ENCODE data around the gene CXCL1. TPM values are rescaled to one million over a fixed set of nuclear protein-coding genes. Genes with fewer than 3 reads are reported as not detected.
A peak's percentile ranks its signal among the peaks of the same experiment; 100 is the strongest.

Gene CXCL1
- total RNA-seq, 4 donors from 2014 or later, result 0.93 TPM; not detected in 3

GRCh38 chr4:73851293-73851692 lies 17.9 kb upstream of the CXCL1 start:
- H3K27ac ChIP-seq, result no peak overlapping the region
- no peak overlapping the region for H3K4me3 ChIP-seq (replicated peaks in 1 of 3)
- no peaks in the 10 kb centered on the region for H3K27me3 ChIP-seq
- no peaks in the 10 kb centered on the region for H3K9me3 ChIP-seq
- no peaks in the 10 kb centered on the region for H3K4me1 ChIP-seq
- no peaks in the 10 kb centered on the region for H3K36me3 ChIP-seq
- no peak for DNase-seq
- intact Hi-C loops (cut with DNase I), result no loop called here
- TF ChIP-seq CTCF (IDR thresholded peaks at IDR 0.05) (no peak), POLR2A (IDR thresholded peaks at IDR 0.05) (no peak)
- 63 to 79% methylated on average over 1 of the region's 1 CpG for WGBS, 2 donors

- Histone ChIP-seq H3K4me3 (replicated peaks in 1 of 3) (no peak overlapping the region), H3K27ac (no peak overlapping the region), H3K9me3 (no peaks in the 10 kb centered on the region), H3K36me3 (no peaks in the 10 kb centered on the region), H3K4me1 (no peaks in the 10 kb centered on the region), H3K27me3 (no peaks in the 10 kb centered on the region)
- TF ChIP-seq POLR2A (IDR thresholded peaks at IDR 0.05) (no peak), CTCF (IDR thresholded peaks at IDR 0.05) (no peak)
- intact Hi-C loops (cut with DNase I), result no loop called here
- no peak for DNase-seq
Observed at GRCh38 chr4:73852771-73853170, 16.4 kb upstream of the CXCL1 start.

GRCh38 chr4:73853246-73853704 lies 15.9 kb upstream of the CXCL1 start, which contains the start of gene PF4V1:
TSS of gene PF4V1 (plus strand) at chr4:73853296. CDS start at chr4:73853363, 67 bp downstream.
- Histone ChIP-seq H3K9me3 (no peaks in the 10 kb centered on the region), H3K27me3 (no peaks in the 10 kb centered on the region), H3K27ac (no peak within 1 kb of the TSS), H3K4me3 (replicated peaks in 1 of 3) (no peak within 1 kb of the TSS), H3K36me3 (no peaks in the 10 kb centered on the region), H3K4me1 (no peaks in the 10 kb centered on the region)
- TF ChIP-seq CTCF (IDR thresholded peaks at IDR 0.05) (peak in 1 of 6 experiments; percentile 23), POLR2A (IDR thresholded peaks at IDR 0.05) (no peak)
- peak in 1 of 2 donors; percentile 37 for DNase-seq
- intact Hi-C loops (cut with DNase I), result no loop called here
- WGBS, 2 donors, result 20 to 35% methylated on average over 6 to 16 of the region's 22 CpGs

- WGBS, 2 donors, result 44 to 46% methylated on average over 8 of the region's 8 CpGs
- H3K4me1 ChIP-seq, result no peaks in the 10 kb centered on the region
- H3K36me3 ChIP-seq, result no peaks in the 10 kb centered on the region
- no peaks in the 10 kb centered on the region for H3K27me3 ChIP-seq
- no peak for TF ChIP-seq POLR2A (IDR thresholded peaks at IDR 0.05)
- no peak for TF ChIP-seq CTCF (IDR thresholded peaks at IDR 0.05)
- no peaks in the 10 kb centered on the region for H3K9me3 ChIP-seq
- no peak for DNase-seq
- no peak overlapping the region for H3K4me3 ChIP-seq (replicated peaks in 1 of 3)
- no peak overlapping the region for H3K27ac ChIP-seq
- intact Hi-C loops (cut with DNase I), result no loop called here
Observed at GRCh38 chr4:73853718-73854473, 15.3 kb upstream of the CXCL1 start.

- Histone ChIP-seq H3K9me3 (no peaks in the 10 kb centered on the region), H3K4me1 (peaks cover 7 to 9% of the 10 kb centered on the region in 2 donors), H3K4me3 (replicated peaks in 1 of 3) (no peak overlapping the region), H3K27ac (no peak overlapping the region), H3K36me3 (no peaks in the 10 kb centered on the region), H3K27me3 (no peaks in the 10 kb centered on the region)
- DNase-seq, result no peak
- TF ChIP-seq CTCF (IDR thresholded peaks at IDR 0.05) (no peak), POLR2A (IDR thresholded peaks at IDR 0.05) (no peak)
- intact Hi-C loops (cut with DNase I), result no loop called here
- 74 to 76% methylated on average over 4 of the region's 4 CpGs for WGBS, 2 donors
Observed at GRCh38 chr4:73855406-73855805, 13.8 kb upstream of the CXCL1 start.

Measured in thyroid gland (tissue), 4 donors.